OCI-LY7 (cell line): Measurements from ENCODE around the gene ORC3. TPM values are rescaled to one million over a fixed set of nuclear protein-coding genes. Genes with fewer than 3 reads are reported as not detected.

Experiments used
- BruUV-seq: library from RNA; stranded (reverse); fragments of 400-500 nt; replicated peaks from 2 replicates; lab custom pipeline; 2021; lab: Mats Ljungman, UMichigan
- CTCF ChIA-PET: fragments of 300-600 bp; sonication (Branson Sonifier 250); formaldehyde crosslinking; loops from one replicate; lab custom pipeline; 2022; ENCODE audit warnings: antibody characterized with exemption; ENCODE audit not compliant: unreplicated experiment; lab: Charles Lee
- POLR2A ChIA-PET: fragments of 300-600 bp; sonication (Branson Sonifier 250); formaldehyde crosslinking; loops from one replicate; lab custom pipeline; 2022; ENCODE audit warnings: antibody characterized with exemption; lab: Charles Lee
- DNase-seq: peaks from one replicate; pipeline ENCODE4 v3.0.0-alpha.2; 2015; ENCODE audit warnings: low spot score
- H2AFZ ChIP-seq: fragments of 200-600 bp; sonication (generic), shearing (Covaris generic); 2 replicates; pipeline ENCODE4 v1.6.1; 2014; ENCODE audit warnings: mild to moderate bottlenecking, antibody characterized with exemption, low read length, moderate library complexity
- H3K27ac ChIP-seq: fragments of 200-600 bp; sonication (generic); 2 replicates; pipeline ENCODE4 v1.5.1; 2014; ENCODE audit warnings: mixed run types, low read depth, mild to moderate bottlenecking, moderate library complexity, low read length, inconsistent platforms; ENCODE audit not compliant: poor library complexity, severe bottlenecking
- H3K36me3 ChIP-seq: fragments of 200-600 bp; sonication (generic); 2 replicates; pipeline ENCODE4 v1.6.1; 2014; ENCODE audit warnings: mild to moderate bottlenecking, antibody characterized with exemption, low read length, moderate library complexity, mixed read lengths; ENCODE audit not compliant: insufficient read depth
- H3K4me1 ChIP-seq: fragments of 200-600 bp; sonication (generic); 2 replicates; pipeline ENCODE4 v1.5.1; 2014; ENCODE audit warnings: mild to moderate bottlenecking, low read length; ENCODE audit not compliant: insufficient read depth, poor library complexity, severe bottlenecking
- H3K4me2 ChIP-seq: fragments of 200-600 bp; sonication (generic); 2 replicates; pipeline ENCODE4 v1.6.1; 2014; ENCODE audit warnings: mild to moderate bottlenecking, low read length
- H3K4me3 ChIP-seq: fragments of 200-600 bp; sonication (generic); 2 replicates; pipeline ENCODE4 v1.5.1; 2014; ENCODE audit warnings: mild to moderate bottlenecking, low read depth, low read length; ENCODE audit not compliant: poor library complexity, severe bottlenecking
- H3K79me2 ChIP-seq: fragments of 200-600 bp; sonication (generic); 2 replicates; pipeline ENCODE4 v1.6.1; 2016; ENCODE audit warnings: low read depth, mild to moderate bottlenecking, low read length, moderate library complexity, mixed read lengths; ENCODE audit not compliant: insufficient read depth
- H3K9me2 ChIP-seq: fragments of 200-600 bp; sonication (generic); 2 replicates; pipeline ENCODE4 v1.6.1; 2016; ENCODE audit warnings: mild to moderate bottlenecking, low read length, mixed read lengths; ENCODE audit not compliant: insufficient read depth
- H3K9me3 ChIP-seq: fragments of 200-600 bp; sonication (generic); 2 replicates; pipeline ENCODE4 v1.6.1; 2014; ENCODE audit warnings: mild to moderate bottlenecking, mixed run types, low read length, mixed read lengths
- H4K20me1 ChIP-seq: fragments of 200-600 bp; sonication (generic); 2 replicates; pipeline ENCODE4 v1.6.1; 2014; ENCODE audit warnings: mild to moderate bottlenecking, antibody characterized with exemption, low read length, moderate library complexity, mixed read lengths; ENCODE audit not compliant: insufficient read depth
- CTCF ChIP-seq: fragments of 200-600 bp; sonication (generic); conservative IDR thresholded peaks from 2 replicates; pipeline ENCODE4 v1.5.1; 2014; ENCODE audit warnings: mild to moderate bottlenecking, antibody characterized with exemption, low read length, moderate library complexity, mixed read lengths
- EZH2phosphoT487 ChIP-seq: fragments of 200-600 bp; sonication (generic); IDR thresholded peaks from 2 replicates; pipeline ENCODE4 v1.6.1; 2018; ENCODE audit warnings: low read depth, borderline replicate concordance, mild to moderate bottlenecking, mixed run types, antibody characterized with exemption, low read length, moderate library complexity, mixed read lengths
- intact Hi-C: fragments of 100-400 bp; cut with micrococcal nuclease; formaldehyde crosslinking; loops from one replicate; pipeline ENCODE4 v1.10.0; 2022; ENCODE audit not compliant: unreplicated experiment
- total RNA-seq, 2 experiments: library from RNA; depleted of rRNA in 1 of 2; stranded (reverse); fragments of >200 nt in 1 of 2; shearing (Covaris generic) in 1 of 2; gene quantifications; 2 replicates each; pipeline ENCODE4 v1.2.3, GENCODE V29; 2014 to 2022

ORC3 gene
- total RNA-seq, 2 experiments from 2014 or later: 34.8 to 45.0 TPM

GRCh38 chr6:87628424-87628823 is 38.5 kb downstream of the ORC3 start:
- peak; percentile 6 for DNase-seq
- Histone ChIP-seq H3K9me2 (no peaks in the 10 kb centered on the region), H3K9me3 (no peaks in the 10 kb centered on the region), H3K4me2 (no peak overlapping the region), H3K27ac (no peak overlapping the region), H4K20me1 (no peaks in the 10 kb centered on the region), H3K36me3 (peaks cover 49% of the 10 kb centered on the region), H2AFZ (no peak overlapping the region), H3K4me1 (no peaks in the 10 kb centered on the region), H3K79me2 (no peaks in the 10 kb centered on the region), H3K4me3 (no peak overlapping the region)
- intact Hi-C loops: no loop called here
- no peak for TF ChIP-seq CTCF
- no peak for TF ChIP-seq EZH2phosphoT487
- CTCF ChIA-PET: no interaction called here
- POLR2A ChIA-PET: interaction anchor here (2.3 kb wide), 1 partner anchor 9 kb away, joined by 7 read pairs; no protein-coding TSS in a partner anchor
- no TSS peak for BruUV-seq

DNA sequence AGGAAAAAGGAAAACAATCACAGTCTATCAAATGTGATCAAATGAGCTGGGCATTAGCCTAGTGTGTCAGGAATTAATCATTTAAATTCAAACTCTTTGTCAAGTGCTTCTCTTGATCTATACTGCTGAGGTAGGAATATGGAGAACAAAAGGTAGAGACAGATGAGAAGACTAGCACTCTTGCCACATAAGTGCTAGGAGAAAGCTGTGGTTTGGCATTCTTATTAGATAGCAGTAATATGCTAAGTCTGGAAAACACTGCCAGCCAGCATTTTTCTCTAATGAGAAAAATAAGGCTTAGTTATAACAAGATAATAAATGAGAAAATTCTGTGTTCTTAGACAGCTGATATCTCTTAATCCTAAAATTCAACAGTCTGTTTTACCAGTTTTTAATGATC is 38.9 kb downstream of the ORC3 start:
- Histone ChIP-seq H3K4me2 (no peak overlapping the region), H3K27ac (no peak overlapping the region), H3K79me2 (no peaks in the 10 kb centered on the region), H3K9me3 (no peaks in the 10 kb centered on the region), H3K4me3 (no peak overlapping the region), H3K9me2 (no peaks in the 10 kb centered on the region), H4K20me1 (no peaks in the 10 kb centered on the region), H3K4me1 (no peaks in the 10 kb centered on the region), H3K36me3 (peaks cover 47% of the 10 kb centered on the region), H2AFZ (no peak overlapping the region)
- intact Hi-C loops: no loop called here
- no peak for DNase-seq
- ChIA-PET CTCF (no interaction called here), POLR2A (interaction anchor here (0.6 kb wide), 1 partner anchor 39 kb away, joined by 3 read pairs; no protein-coding TSS in a partner anchor)
- TF ChIP-seq CTCF (no peak), EZH2phosphoT487 (no peak)
- BruUV-seq: no TSS peak

GRCh38 chr6:87630746-87631145 is 40.8 kb downstream of the ORC3 start:
- intact Hi-C loops: no loop called here
- TF ChIP-seq CTCF: no peak
- TF ChIP-seq EZH2phosphoT487: no peak
- Histone ChIP-seq H3K9me2 (no peaks in the 10 kb centered on the region), H3K4me1 (no peaks in the 10 kb centered on the region), H3K4me2 (no peak overlapping the region), H3K4me3 (no peak overlapping the region), H3K36me3 (peaks cover 54% of the 10 kb centered on the region), H3K79me2 (no peaks in the 10 kb centered on the region), H3K27ac (no peak overlapping the region), H2AFZ (no peak overlapping the region), H4K20me1 (no peaks in the 10 kb centered on the region), H3K9me3 (no peaks in the 10 kb centered on the region)
- ChIA-PET CTCF (no interaction called here), POLR2A (interaction anchor here (1.0 to 1.3 kb wide), 2 partner anchors 9 to 129 kb away, joined by 3 to 4 read pairs; no protein-coding TSS in a partner anchor)
- DNase-seq: no peak
- BruUV-seq: no TSS peak
